CD4-positive, alpha-beta T cell treated with Interleukin-17A for 4 hours (primary cell): Measurements from ENCODE around the gene SHROOM2.

Experiments used
- DNase-seq: peaks from one replicate; pipeline ENCODE4 v3.0.0-alpha.2; 2020; ENCODE audit warnings: mixed read lengths

The SHROOM2 gene

DNA sequence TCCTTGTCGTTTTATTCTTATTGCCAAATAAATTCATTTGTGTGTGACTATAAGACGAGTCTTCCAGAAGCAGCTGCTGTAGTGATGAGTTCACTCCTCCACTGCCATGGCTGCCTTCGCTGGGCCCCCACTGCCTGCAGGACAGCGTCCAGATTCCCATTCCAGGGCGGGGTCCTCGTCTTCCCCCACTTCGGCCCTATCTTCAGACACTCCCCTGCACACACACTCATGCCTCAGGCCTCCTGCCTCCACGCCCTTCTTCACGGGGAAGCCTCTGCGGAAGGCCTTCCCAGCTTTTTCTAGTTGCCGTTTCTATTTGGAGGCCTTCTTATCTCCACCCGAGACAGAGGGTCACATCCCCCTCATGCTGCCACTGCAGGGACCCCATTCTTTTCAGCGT lies 80.4 kb downstream of the SHROOM2 start:
- no peak for DNase-seq

- no peak for DNase-seq
Measured at GRCh38 chrX:9867226-9867625, 81.0 kb downstream of the SHROOM2 start.

- DNase-seq, result no peak
Measured at GRCh38 chrX:9867753-9868152, 81.5 kb downstream of the SHROOM2 start.

GRCh38 chrX:9871701-9872268 lies 85.6 kb downstream of the SHROOM2 start:
- no peak for DNase-seq

DNA sequence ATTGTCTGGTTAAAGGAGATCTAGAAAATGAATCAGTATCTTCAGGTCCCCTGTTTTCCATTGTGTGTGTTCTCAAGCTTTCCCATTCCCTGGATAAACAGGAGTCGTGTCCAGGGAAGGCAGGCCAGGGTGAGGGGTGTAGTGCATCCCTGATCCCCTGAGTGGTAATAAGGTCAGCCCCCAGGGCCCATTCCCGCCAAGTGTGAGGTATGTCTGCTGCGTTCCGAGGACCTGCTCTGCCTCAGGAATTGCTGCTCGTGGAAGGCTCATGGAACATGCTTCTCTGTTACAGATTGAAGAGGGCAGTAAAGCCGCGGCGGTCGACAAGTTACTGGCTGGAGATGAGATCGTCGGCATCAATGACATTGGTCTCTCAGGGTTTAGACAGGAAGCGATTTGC lies 87.1 kb downstream of the SHROOM2 start:
- no peak for DNase-seq

GRCh38 chrX:9873952-9874351 lies 87.7 kb downstream of the SHROOM2 start:
- peak; percentile 46 for DNase-seq

DNA sequence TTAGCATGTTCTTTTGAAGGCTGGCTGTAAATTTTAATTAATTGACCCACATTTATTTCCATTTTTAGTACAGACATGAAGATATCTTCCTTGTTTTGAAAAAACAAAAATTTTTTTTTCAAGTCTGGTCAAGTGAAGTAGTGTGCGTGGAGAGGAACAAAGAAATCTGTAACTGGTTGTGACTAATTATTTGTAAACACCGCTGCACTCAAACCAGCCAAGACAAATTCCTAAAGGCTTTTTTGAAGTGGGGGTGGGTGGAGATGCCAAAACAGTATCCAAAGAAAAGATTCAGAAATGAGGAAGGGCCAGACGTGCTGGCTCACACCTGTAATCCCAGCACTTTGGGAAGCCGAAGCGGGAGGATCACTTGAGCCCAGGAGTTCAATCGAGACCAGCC lies 88.3 kb downstream of the SHROOM2 start:
- DNase-seq, result no peak

- no peak for DNase-seq
Measured at GRCh38 chrX:9875801-9876200, 89.6 kb downstream of the SHROOM2 start.

- no peak for DNase-seq
Measured at GRCh38 chrX:9876201-9876600, 90.0 kb downstream of the SHROOM2 start.

GRCh38 chrX:9878146-9878820 lies 92.1 kb downstream of the SHROOM2 start:
- DNase-seq, result no peak

- no peak for DNase-seq
Measured at GRCh38 chrX:9880237-9880636, 94.0 kb downstream of the SHROOM2 start.

GRCh38 chrX:9880870-9881269 lies 94.6 kb downstream of the SHROOM2 start:
- DNase-seq, result no peak

GRCh38 chrX:9882669-9883446 lies 96.6 kb downstream of the SHROOM2 start:
- no peak for DNase-seq

DNA sequence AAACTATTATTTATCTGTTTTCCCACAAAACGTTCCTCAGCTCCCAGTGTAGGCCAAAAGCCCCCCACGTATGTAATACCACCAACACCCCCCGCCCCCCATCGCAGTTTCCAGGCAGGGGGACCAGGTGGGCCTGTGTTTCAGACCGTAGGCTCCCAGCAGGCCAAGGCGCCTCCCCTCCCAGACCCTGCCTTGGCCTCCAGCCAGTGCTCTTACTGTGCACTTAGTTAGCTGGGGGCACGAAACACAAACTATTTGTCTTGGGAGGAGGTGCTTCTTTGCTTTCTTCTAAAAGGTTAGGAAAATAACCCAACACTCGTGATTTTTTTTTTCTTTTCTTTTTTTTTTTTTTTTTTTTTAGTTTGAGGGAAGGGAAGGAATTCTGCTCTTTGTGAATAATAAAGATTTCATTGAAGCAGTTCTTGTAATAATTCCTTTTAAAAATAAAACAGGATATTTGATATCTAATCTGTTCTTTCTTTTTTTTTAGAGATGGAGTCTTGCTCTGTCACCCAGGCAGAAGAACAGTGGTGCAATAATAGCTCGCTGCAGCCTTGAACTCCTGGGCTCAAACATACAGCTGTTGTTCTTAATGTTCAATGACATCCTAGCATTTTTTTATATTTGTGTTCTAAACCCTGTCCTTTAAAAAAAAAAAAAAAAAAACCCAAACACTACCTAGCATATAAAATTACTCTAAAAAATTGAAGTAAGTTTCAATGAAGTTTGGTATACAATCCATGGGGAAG lies 98.0 kb downstream of the SHROOM2 start:
- no peak for DNase-seq

DNA sequence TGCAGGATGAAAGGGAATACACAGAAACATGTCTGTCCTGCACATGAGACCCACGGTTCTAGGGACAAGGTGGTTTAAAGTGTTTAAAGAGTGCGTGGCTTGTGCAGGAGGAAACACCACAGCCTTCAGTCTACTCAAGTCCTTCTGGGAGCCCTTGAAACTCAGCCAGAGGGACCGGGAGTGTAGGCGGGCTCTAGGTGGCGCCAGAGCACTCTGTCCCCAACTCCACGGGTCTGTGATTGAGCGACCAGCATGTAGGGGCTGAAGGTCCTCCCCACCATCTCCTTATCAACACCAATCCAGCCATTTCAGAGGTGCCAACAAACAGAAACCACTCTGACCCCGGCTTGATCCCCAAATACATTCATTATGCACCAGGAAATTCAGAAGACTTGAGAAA lies 98.9 kb downstream of the SHROOM2 start:
- DNase-seq, result peak; percentile 59

- DNase-seq, result no peak
Measured at GRCh38 chrX:9887659-9888297, 101.5 kb downstream of the SHROOM2 start.

GRCh38 chrX:9888953-9889470 lies 102.8 kb downstream of the SHROOM2 start:
- no peak for DNase-seq

DNA sequence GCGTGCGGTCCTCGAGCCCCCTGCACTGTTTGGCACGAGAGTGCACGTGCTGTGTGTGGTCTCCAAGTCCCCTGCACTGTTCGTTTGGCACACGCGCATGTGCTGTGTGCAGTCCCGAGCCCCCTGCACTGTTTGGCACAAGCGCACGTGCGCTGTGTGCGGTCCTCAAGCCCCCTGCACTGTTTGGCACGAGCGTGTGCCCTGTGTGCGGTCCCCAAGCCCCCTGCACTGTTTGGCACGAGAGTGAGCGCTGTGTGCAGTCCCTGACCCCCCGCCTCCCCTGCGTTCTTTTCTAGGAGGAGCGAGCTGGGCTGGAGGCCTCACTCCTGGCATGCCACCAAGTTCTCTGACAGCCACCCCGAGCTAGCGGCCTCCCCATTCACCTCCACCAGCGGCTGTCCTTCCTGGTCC lies 104.5 kb downstream of the SHROOM2 start:
- no peak for DNase-seq

DNA sequence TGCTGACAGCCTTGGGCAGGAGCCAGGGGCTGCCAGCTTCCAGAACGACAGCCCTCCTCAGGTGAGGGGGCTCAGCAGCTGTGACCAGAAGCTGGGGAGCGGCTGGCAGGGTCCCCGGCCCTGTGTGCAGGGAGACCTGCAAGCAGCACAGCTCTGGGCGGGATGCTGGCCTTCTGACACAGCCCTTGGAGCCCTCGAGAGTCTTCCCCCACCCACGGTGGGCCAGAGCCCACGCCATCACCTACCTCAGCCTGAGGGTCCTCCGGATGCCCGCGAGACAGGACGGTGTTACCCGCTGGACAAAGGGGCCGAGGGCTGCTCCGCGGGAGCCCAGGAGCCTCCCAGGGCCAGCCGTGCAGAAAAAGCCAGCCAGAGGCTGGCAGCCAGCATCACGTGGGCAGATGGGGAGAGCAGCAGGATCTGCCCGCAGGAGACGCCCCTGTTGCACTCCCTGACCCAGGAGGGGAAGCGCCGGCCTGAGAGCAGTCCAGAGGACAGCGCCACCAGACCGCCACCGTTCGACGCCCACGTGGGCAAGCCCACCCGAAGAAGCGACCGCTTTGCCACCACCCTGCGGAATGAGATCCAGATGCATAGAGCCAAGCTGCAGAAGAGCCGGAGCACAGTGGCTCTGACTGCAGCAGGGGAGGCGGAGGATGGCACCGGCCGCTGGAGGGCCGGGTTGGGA lies 109.1 kb downstream of the SHROOM2 start:
- no peak for DNase-seq

- no peak for DNase-seq
Measured at GRCh38 chrX:9897761-9898161, 111.5 kb downstream of the SHROOM2 start.

DNA sequence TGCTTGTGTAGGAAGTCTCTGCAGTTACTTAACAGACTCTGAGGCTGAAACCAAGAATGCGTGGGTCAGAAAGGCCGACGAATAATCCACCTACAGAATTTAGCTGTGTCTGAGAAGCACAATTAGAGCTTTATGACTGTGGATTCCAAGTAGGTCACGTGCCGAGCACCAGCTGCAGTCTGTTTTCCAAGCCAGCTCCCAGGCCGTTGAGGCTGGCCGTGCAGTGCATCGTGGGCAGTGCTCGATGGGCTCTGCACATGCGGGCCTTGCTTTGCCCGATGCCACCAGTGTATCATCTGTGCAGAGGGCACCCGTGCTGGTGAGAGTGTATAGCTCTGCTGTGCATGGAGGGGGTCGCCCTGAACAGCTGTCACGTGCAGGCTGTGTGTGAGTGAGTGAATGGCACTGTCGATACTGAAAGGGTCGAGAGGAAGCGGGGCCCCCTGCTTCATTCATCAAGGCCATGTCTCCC lies 113.4 kb downstream of the SHROOM2 start:
- DNase-seq, result no peak

- DNase-seq, result no peak
Measured at GRCh38 chrX:9902656-9903055, 116.4 kb downstream of the SHROOM2 start.
